ENCODE measurements around the gene GHR. TPM values are rescaled to one million over a fixed set of nuclear protein-coding genes. Genes with fewer than 3 reads are reported as not detected.

GHR gene
- total RNA-seq, 2 experiments from 2014 or later = not detected

- Mint-ChIP-seq H3K4me1 (ENCODE audit: low read depth) (no peaks in the 10 kb centered on the region), H3K4me3 (no peak overlapping the region), H3K27me3 (ENCODE audit: low read depth) (no peaks in the 10 kb centered on the region), H3K27ac (no peak overlapping the region), H3K36me3 (ENCODE audit: low read depth) (no peaks in the 10 kb centered on the region), H3K9me3 (no peaks in the 10 kb centered on the region)
- no peak for DNase-seq
- CTCF ChIA-PET = no interaction called here
- intact Hi-C loops (cut with micrococcal nuclease) = no loop called here
These were observed 79.6 kb downstream of the GHR start for GRCh38 chr5:42502613-42503470.

GRCh38 chr5:42506662-42507061 is 83.4 kb downstream of the GHR start:
- CTCF ChIA-PET = no interaction called here
- intact Hi-C loops (cut with micrococcal nuclease) = no loop called here
- Mint-ChIP-seq H3K9me3 (no peaks in the 10 kb centered on the region), H3K27me3 (ENCODE audit: low read depth) (no peaks in the 10 kb centered on the region), H3K4me3 (no peak overlapping the region), H3K4me1 (ENCODE audit: low read depth) (no peaks in the 10 kb centered on the region), H3K36me3 (ENCODE audit: low read depth) (no peaks in the 10 kb centered on the region), H3K27ac (no peak overlapping the region)
- no peak for DNase-seq

- H3K9me3 Mint-ChIP-seq = no peaks in the 10 kb centered on the region
- intact Hi-C loops (cut with micrococcal nuclease) = no loop called here
- no peaks in the 10 kb centered on the region for H3K36me3 Mint-ChIP-seq (ENCODE audit: low read depth)
- no peaks in the 10 kb centered on the region for H3K4me1 Mint-ChIP-seq (ENCODE audit: low read depth)
- no peaks in the 10 kb centered on the region for H3K27me3 Mint-ChIP-seq (ENCODE audit: low read depth)
- H3K4me3 Mint-ChIP-seq = no peak overlapping the region
- no peak overlapping the region for H3K27ac Mint-ChIP-seq
- DNase-seq = no peak
- CTCF ChIA-PET = no interaction called here
These were observed 84.3 kb downstream of the GHR start for GRCh38 chr5:42507451-42508097.

GRCh38 chr5:42513246-42513645 is 90.0 kb downstream of the GHR start:
- H3K4me3 Mint-ChIP-seq = no peak overlapping the region
- no peak for DNase-seq
- no peak overlapping the region for H3K27ac Mint-ChIP-seq
- H3K9me3 Mint-ChIP-seq = no peaks in the 10 kb centered on the region
- H3K36me3 Mint-ChIP-seq (ENCODE audit: low read depth) = no peaks in the 10 kb centered on the region
- no peaks in the 10 kb centered on the region for H3K4me1 Mint-ChIP-seq (ENCODE audit: low read depth)
- intact Hi-C loops (cut with micrococcal nuclease) = no loop called here
- CTCF ChIA-PET = interaction anchor here (0.6 kb wide), 1 partner anchor 16 kb away, joined by 3 read pairs; no protein-coding TSS in a partner anchor
- no peaks in the 10 kb centered on the region for H3K27me3 Mint-ChIP-seq (ENCODE audit: low read depth)

GRCh38 chr5:42514754-42515153 is 91.5 kb downstream of the GHR start:
- CTCF ChIA-PET = interaction anchor here (0.6 to 1.4 kb wide), 6 partner anchors 10 to 586 kb away, joined by 3 to 7 read pairs (median 4); no protein-coding TSS in a partner anchor
- Mint-ChIP-seq H3K4me1 (ENCODE audit: low read depth) (no peaks in the 10 kb centered on the region), H3K4me3 (no peak overlapping the region), H3K27me3 (ENCODE audit: low read depth) (no peaks in the 10 kb centered on the region), H3K27ac (no peak overlapping the region), H3K36me3 (ENCODE audit: low read depth) (no peaks in the 10 kb centered on the region), H3K9me3 (no peaks in the 10 kb centered on the region)
- intact Hi-C loops (cut with micrococcal nuclease) = loop anchor here (1.0 to 5.0 kb wide), 2 partner anchors 253 to 375 kb away; no protein-coding TSS in a partner anchor
- no peak for DNase-seq

- CTCF ChIA-PET = interaction anchor here (0.6 to 1.4 kb wide), 6 partner anchors 11 to 585 kb away, joined by 3 to 7 read pairs (median 4); no protein-coding TSS in a partner anchor
- intact Hi-C loops (cut with micrococcal nuclease) = loop anchor here (1.0 to 5.0 kb wide), 2 partner anchors 252 to 374 kb away; no protein-coding TSS in a partner anchor
- Mint-ChIP-seq H3K9me3 (no peaks in the 10 kb centered on the region), H3K27me3 (ENCODE audit: low read depth) (no peaks in the 10 kb centered on the region), H3K36me3 (ENCODE audit: low read depth) (no peaks in the 10 kb centered on the region), H3K4me1 (ENCODE audit: low read depth) (no peaks in the 10 kb centered on the region), H3K4me3 (no peak overlapping the region), H3K27ac (no peak overlapping the region)
- DNase-seq = no peak
These were observed 92.3 kb downstream of the GHR start for GRCh38 chr5:42515504-42515903.

GRCh38 chr5:42516282-42517042 is 93.2 kb downstream of the GHR start:
- CTCF ChIA-PET = interaction anchor here (0.9 to 1.1 kb wide), 2 partner anchors 66 to 373 kb away, joined by 3 to 4 read pairs; no protein-coding TSS in a partner anchor
- Mint-ChIP-seq H3K27ac (no peak overlapping the region), H3K4me3 (no peak overlapping the region), H3K9me3 (no peaks in the 10 kb centered on the region), H3K36me3 (ENCODE audit: low read depth) (no peaks in the 10 kb centered on the region), H3K4me1 (ENCODE audit: low read depth) (no peaks in the 10 kb centered on the region), H3K27me3 (ENCODE audit: low read depth) (no peaks in the 10 kb centered on the region)
- DNase-seq = no peak
- intact Hi-C loops (cut with micrococcal nuclease) = loop anchor here (5.0 kb wide), 1 partner anchor 251 kb away; no protein-coding TSS in a partner anchor

- H3K4me1 Mint-ChIP-seq (ENCODE audit: low read depth) = no peaks in the 10 kb centered on the region
- no peak for DNase-seq
- H3K27ac Mint-ChIP-seq = no peak overlapping the region
- no peaks in the 10 kb centered on the region for H3K9me3 Mint-ChIP-seq
- intact Hi-C loops (cut with micrococcal nuclease) = loop anchor here (5.0 kb wide), 1 partner anchor 250 kb away; no protein-coding TSS in a partner anchor
- H3K27me3 Mint-ChIP-seq (ENCODE audit: low read depth) = no peaks in the 10 kb centered on the region
- no peaks in the 10 kb centered on the region for H3K36me3 Mint-ChIP-seq (ENCODE audit: low read depth)
- no peak overlapping the region for H3K4me3 Mint-ChIP-seq
- CTCF ChIA-PET = interaction anchor here (1.1 kb wide), 1 partner anchor 372 kb away, joined by 3 read pairs; no protein-coding TSS in a partner anchor
These were observed 93.9 kb downstream of the GHR start for GRCh38 chr5:42517164-42517563.

GRCh38 chr5:42518595-42519221 is 95.5 kb downstream of the GHR start:
- intact Hi-C loops (cut with micrococcal nuclease) = loop anchor here (5.0 kb wide), 1 partner anchor 249 kb away; no protein-coding TSS in a partner anchor
- Mint-ChIP-seq H3K4me1 (ENCODE audit: low read depth) (no peaks in the 10 kb centered on the region), H3K9me3 (no peaks in the 10 kb centered on the region), H3K27me3 (ENCODE audit: low read depth) (peaks cover 2% of the 10 kb centered on the region), H3K27ac (no peak overlapping the region), H3K36me3 (ENCODE audit: low read depth) (no peaks in the 10 kb centered on the region), H3K4me3 (no peak overlapping the region)
- CTCF ChIA-PET = interaction anchor here (0.6 kb wide), 1 partner anchor 37 kb away, joined by 3 read pairs; no protein-coding TSS in a partner anchor
- DNase-seq = no peak

- intact Hi-C loops (cut with micrococcal nuclease) = no loop called here
- CTCF ChIA-PET = no interaction called here
- no peak for DNase-seq
- Mint-ChIP-seq H3K4me3 (no peak overlapping the region), H3K27ac (no peak overlapping the region), H3K9me3 (no peaks in the 10 kb centered on the region), H3K4me1 (ENCODE audit: low read depth) (no peaks in the 10 kb centered on the region), H3K36me3 (ENCODE audit: low read depth) (no peaks in the 10 kb centered on the region), H3K27me3 (ENCODE audit: low read depth) (peaks cover 5% of the 10 kb centered on the region)
These were observed 97.0 kb downstream of the GHR start for GRCh38 chr5:42520203-42520602.

- no peaks in the 10 kb centered on the region for H3K4me1 Mint-ChIP-seq (ENCODE audit: low read depth)
- H3K27me3 Mint-ChIP-seq (ENCODE audit: low read depth) = peaks cover 5% of the 10 kb centered on the region
These were observed 97.7 kb downstream of the GHR start for GRCh38 chr5:42520957-42521356.

More at GRCh38 chr5:42520957-42521356, 97.7 kb downstream of the GHR start:
- CTCF ChIA-PET = interaction anchor here (1.3 kb wide), 1 partner anchor 10 kb away, joined by 4 read pairs; no protein-coding TSS in a partner anchor
- H3K36me3 Mint-ChIP-seq (ENCODE audit: low read depth) = no peaks in the 10 kb centered on the region
- no peak overlapping the region for H3K27ac Mint-ChIP-seq
- no peak overlapping the region for H3K4me3 Mint-ChIP-seq
- intact Hi-C loops (cut with micrococcal nuclease) = no loop called here
- H3K9me3 Mint-ChIP-seq = no peaks in the 10 kb centered on the region
- DNase-seq = no peak

Data from activated naive CD4-positive, alpha-beta T cell treated with anti-CD3 and anti-CD28 coated beads for 36 hours (primary cell).